Body of pancreas (tissue), 4 donors: ENCODE results near the gene IL6R. TPM values are rescaled to one million over a fixed set of nuclear protein-coding genes. Genes with fewer than 3 reads are reported as not detected.

ENCODE experiments used
- ATAC-seq: fragments of 150-250 bp; one replicate; pipeline ENCODE4 v1.9.1; 2016
- DNase-seq, 4 donors: peaks; one replicate each; pipeline ENCODE4 v3.0.0-alpha.2; 2019
- H3K27ac ChIP-seq, 4 donors: fragments of 200-600 bp; sonication (generic); 1 replicate in 3 of 4; 2 replicates in 1 of 4; pipeline versions ENCODE4 v1.5.1 to v1.6.1; 2016 to 2019; ENCODE audit warnings: mild to moderate bottlenecking in 1 of 4, mixed read lengths in 1 of 4, moderate library complexity in 1 of 4
- H3K27me3 ChIP-seq, 2 donors: fragments of 200-600 bp; sonication (generic); one replicate each; pipeline ENCODE4 v1.6.0; 2016; ENCODE audit warnings: mild to moderate bottlenecking in 1 of 2
- H3K36me3 ChIP-seq, 2 donors: fragments of 200-600 bp; sonication (generic); replicated peaks in 1 of 2; 2 replicates each; pipeline ENCODE4 v1.5.1; 2016; ENCODE audit warnings: low read depth in 2 of 2; ENCODE audit not compliant: insufficient read depth in 1 of 2
- H3K4me1 ChIP-seq: fragments of 200-600 bp; sonication (generic); one replicate; pipeline ENCODE4 v1.6.0; 2016
- H3K4me3 ChIP-seq, 2 donors: fragments of 200-600 bp; sonication (generic); 1 replicate in 1 of 2; 2 replicates in 1 of 2; pipeline ENCODE4 v1.5.1; 2016 to 2019
- H3K9me3 ChIP-seq, 3 donors: fragments of 200-600 bp; sonication (generic); 1 replicate in 2 of 3; 2 replicates in 1 of 3; pipeline ENCODE4 v1.5.1; 2016
- CTCF ChIP-seq, 7 experiments: fragments of 450-650 bp in 4 of 7; fragments of 200-600 bp in 3 of 7; sonication (generic) in 3 of 7; IDR thresholded peaks; one replicate each; pipeline ENCODE4 v1.5.1; 2016 to 2019; ENCODE audit warnings: antibody characterized with exemption in 7 of 7
- POLR2A ChIP-seq, 3 donors: fragments of 450-650 bp; IDR thresholded peaks; one replicate each; pipeline ENCODE4 v1.6.1; 2016; ENCODE audit warnings: antibody characterized with exemption in 3 of 3, mild to moderate bottlenecking in 2 of 3
- WGBS, 2 donors: methylation state at CpG; one replicate each; pipeline ENCODE4 v1.1.5; 2017; 5-methylcytosine and 5-hydroxymethylcytosine counted together
- intact Hi-C: fragments of 100-400 bp; cut with DNase I; formaldehyde crosslinking; loops from one replicate; pipeline ENCODE4 v1.15.1; 2023
- total RNA-seq, 2 donors: library from RNA; depleted of rRNA; stranded (reverse); fragments of >200 nt; gene quantifications; one replicate each; pipeline ENCODE4 v1.1.0, GENCODE V29; 2016

Gene IL6R
- total RNA-seq, 2 donors from 2014 or later = 5.9 to 13.5 TPM

- no peaks in the 10 kb centered on the region for H3K36me3 ChIP-seq
- WGBS, 2 donors = 88 to 89% methylated on average over 11 of the region's 11 CpGs
- H3K4me3 ChIP-seq = no peak overlapping the region
- DNase-seq (no peak), ATAC-seq (no peak)
- H3K9me3 ChIP-seq = no peaks in the 10 kb centered on the region
- TF ChIP-seq CTCF (IDR thresholded peaks at IDR 0.05) = no peak
- no peak for TF ChIP-seq POLR2A (IDR thresholded peaks at IDR 0.05)
- peaks cover 7% of the 10 kb centered on the region for H3K4me1 ChIP-seq
- intact Hi-C loops = no loop called here
- no peaks in the 10 kb centered on the region for H3K27me3 ChIP-seq
- H3K27ac ChIP-seq = no peak overlapping the region
These were observed 62.4 kb downstream of the IL6R start for GRCh38 chr1:154467434-154468102.

- H3K4me1 ChIP-seq = peaks cover 7% of the 10 kb centered on the region
- H3K36me3 ChIP-seq = no peaks in the 10 kb centered on the region
- no peak for TF ChIP-seq CTCF (IDR thresholded peaks at IDR 0.05)
- no peak for TF ChIP-seq POLR2A (IDR thresholded peaks at IDR 0.05)
- H3K4me3 ChIP-seq = no peak overlapping the region
- H3K9me3 ChIP-seq = no peaks in the 10 kb centered on the region
- ATAC-seq = peak; percentile 48
- 70 to 71% methylated on average over 7 to 12 of the region's 12 CpGs for WGBS, 2 donors
- no peaks in the 10 kb centered on the region for H3K27me3 ChIP-seq
- peak overlapping the region in 2 of 4 donors; percentile 6 to 38 for H3K27ac ChIP-seq
- intact Hi-C loops = no loop called here
- DNase-seq = peak in 1 of 4 donors; percentile 29
These were observed 63.5 kb downstream of the IL6R start for GRCh38 chr1:154468535-154469250.

GRCh38 chr1:154469844-154470560 is 64.9 kb downstream of the IL6R start:
- WGBS, 2 donors = 85 to 88% methylated on average over 8 to 10 of the region's 10 CpGs
- Histone ChIP-seq H3K36me3 (no peaks in the 10 kb centered on the region), H3K4me3 (no peak overlapping the region), H3K27me3 (no peaks in the 10 kb centered on the region), H3K4me1 (peaks cover 7% of the 10 kb centered on the region), H3K9me3 (no peaks in the 10 kb centered on the region), H3K27ac (no peak overlapping the region)
- TF ChIP-seq CTCF (IDR thresholded peaks at IDR 0.05) = no peak
- no peak for TF ChIP-seq POLR2A (IDR thresholded peaks at IDR 0.05)
- intact Hi-C loops = loop anchor here (10.0 kb wide), 1 partner anchor 75 kb away; no protein-coding TSS in a partner anchor
- DNase-seq (peak in 2 of 4 donors; percentile 24 to 33), ATAC-seq (no peak)

GRCh38 chr1:154471304-154471703 is 66.2 kb downstream of the IL6R start:
- Histone ChIP-seq H3K9me3 (no peaks in the 10 kb centered on the region), H3K27ac (no peak overlapping the region), H3K27me3 (no peaks in the 10 kb centered on the region), H3K36me3 (no peaks in the 10 kb centered on the region), H3K4me3 (no peak overlapping the region), H3K4me1 (peaks cover 7% of the 10 kb centered on the region)
- intact Hi-C loops = loop anchor here (10.0 kb wide), 1 partner anchor 73 kb away; no protein-coding TSS in a partner anchor
- TF ChIP-seq CTCF (IDR thresholded peaks at IDR 0.05) = no peak
- TF ChIP-seq POLR2A (IDR thresholded peaks at IDR 0.05) = no peak
- WGBS, 2 donors = 57 to 75% methylated on average over 2 of the region's 2 CpGs
- ATAC-seq (no peak), DNase-seq (no peak)
